ENCODE results near the gene CPXM2. TPM values are rescaled to one million over a fixed set of nuclear protein-coding genes. Genes with fewer than 3 reads are reported as not detected.

Gene CPXM2
- total RNA-seq (2021; ENCODE audit: unreplicated experiment) (not detected), Bru-seq, nascent RNA (percentile 7 among the genes with signal in this experiment), BruChase-seq, experiment 1, labeled RNA remaining after a 2-hour chase (percentile 1 among the genes with signal in this experiment), BruChase-seq, experiment 2, labeled RNA remaining after a 6-hour chase (percentile 3 among the genes with signal in this experiment)
- polyA plus RNA-seq (2012; ENCODE audit: insufficient read length): not detected
- long read RNA-seq: 0 reads

DNA sequence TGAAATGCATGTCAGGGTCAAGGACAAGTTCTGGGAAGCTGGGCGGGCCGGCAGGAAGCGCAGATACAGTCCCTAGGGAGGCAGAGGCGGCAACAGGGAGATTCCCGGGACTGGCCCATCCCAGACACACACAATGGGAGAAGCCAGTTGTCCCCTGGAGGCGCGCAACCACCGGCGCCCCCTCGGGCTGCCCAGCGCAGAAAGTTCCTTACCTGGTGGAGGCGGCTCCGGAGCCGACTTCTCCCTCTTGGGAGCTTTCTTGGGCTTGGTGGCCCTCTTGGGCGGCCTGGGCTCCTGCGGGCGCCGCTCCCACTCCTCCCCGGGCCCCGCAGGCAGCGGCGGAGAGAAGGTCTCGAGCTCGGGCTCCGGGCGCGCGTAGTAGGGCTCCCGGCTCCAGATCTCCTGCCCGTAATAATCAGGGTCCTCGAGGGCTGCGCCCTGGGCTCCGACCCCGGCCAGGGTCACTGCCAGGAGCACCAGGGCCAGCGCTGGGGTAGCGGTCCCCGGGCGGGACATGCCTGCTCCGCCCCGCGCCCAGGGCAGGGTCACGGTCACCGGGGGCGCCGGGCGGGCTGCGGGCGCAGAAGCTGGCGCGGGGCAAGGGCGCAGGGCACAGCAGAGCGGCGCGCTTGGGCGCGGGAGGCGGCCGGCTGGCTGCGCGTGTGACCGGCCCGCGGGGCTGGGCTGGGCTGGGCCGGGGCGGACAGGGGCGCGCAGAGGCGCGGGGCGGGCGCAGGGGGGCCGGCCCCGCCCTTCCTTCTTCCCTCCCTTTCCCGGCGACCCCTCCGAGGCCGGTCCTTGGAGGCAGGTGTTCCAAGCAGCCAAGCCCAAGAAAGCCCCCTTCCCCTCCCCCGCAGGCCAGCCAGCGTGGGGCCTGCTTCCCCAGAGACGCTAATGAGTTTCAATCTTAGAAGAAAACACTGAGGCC, at the start of gene CPXM2:
Gene CPXM2 (minus strand): TSS at position 664 of the 928 bp plus-strand sequence. CDS start 148 bp downstream, at position 516.
- in situ Hi-C loops (cut with HindIII; ENCODE audit: low pct_unique_long_range_greater_than_20kb, low sequenced_read_pairs) (no loop called here), intact Hi-C loops (cut with micrococcal nuclease; ENCODE audit: unreplicated experiment) (no loop called here)
- Histone ChIP-seq H3K4me1 (ENCODE audit: control insufficient read depth, insufficient read depth, low read length) (no peaks in the 10 kb centered on the region), H3K36me3 (ENCODE audit: control insufficient read depth, insufficient read depth, low read length) (no peaks in the 10 kb centered on the region), H3K27me3 (ENCODE audit: control insufficient read depth, insufficient read depth, low read length) (peaks cover 9% of the 10 kb centered on the region), H3K27ac (ENCODE audit: low read length) (no peak within 1 kb of the TSS), H3K4me3 (ENCODE audit: low read depth in 2 of 2, low read length in 2 of 2) (no peak within 1 kb of the TSS), H3K9me3 (ENCODE audit: control insufficient read depth, insufficient read depth, low read depth, low read length) (no peaks in the 10 kb centered on the region)
- ATAC-seq: no peak
- no peak for DNase-seq (ENCODE audit: low read depth, low spot score)
- ChIA-PET POLR2A (no interaction called here), CTCF (no interaction called here)
- TF ChIP-seq CTCF (IDR thresholded peaks at IDR 0.05): no peak
- no peak for TF ChIP-seq SIN3A (IDR thresholded peaks at IDR 0.05; ENCODE audit: borderline replicate concordance, insufficient read depth, low read depth, low read length)
- TF ChIP-seq TCF7L2 (IDR thresholded peaks at IDR 0.05; ENCODE audit: low read depth, low read length): no peak
- TF ChIP-seq, protein P1, sequence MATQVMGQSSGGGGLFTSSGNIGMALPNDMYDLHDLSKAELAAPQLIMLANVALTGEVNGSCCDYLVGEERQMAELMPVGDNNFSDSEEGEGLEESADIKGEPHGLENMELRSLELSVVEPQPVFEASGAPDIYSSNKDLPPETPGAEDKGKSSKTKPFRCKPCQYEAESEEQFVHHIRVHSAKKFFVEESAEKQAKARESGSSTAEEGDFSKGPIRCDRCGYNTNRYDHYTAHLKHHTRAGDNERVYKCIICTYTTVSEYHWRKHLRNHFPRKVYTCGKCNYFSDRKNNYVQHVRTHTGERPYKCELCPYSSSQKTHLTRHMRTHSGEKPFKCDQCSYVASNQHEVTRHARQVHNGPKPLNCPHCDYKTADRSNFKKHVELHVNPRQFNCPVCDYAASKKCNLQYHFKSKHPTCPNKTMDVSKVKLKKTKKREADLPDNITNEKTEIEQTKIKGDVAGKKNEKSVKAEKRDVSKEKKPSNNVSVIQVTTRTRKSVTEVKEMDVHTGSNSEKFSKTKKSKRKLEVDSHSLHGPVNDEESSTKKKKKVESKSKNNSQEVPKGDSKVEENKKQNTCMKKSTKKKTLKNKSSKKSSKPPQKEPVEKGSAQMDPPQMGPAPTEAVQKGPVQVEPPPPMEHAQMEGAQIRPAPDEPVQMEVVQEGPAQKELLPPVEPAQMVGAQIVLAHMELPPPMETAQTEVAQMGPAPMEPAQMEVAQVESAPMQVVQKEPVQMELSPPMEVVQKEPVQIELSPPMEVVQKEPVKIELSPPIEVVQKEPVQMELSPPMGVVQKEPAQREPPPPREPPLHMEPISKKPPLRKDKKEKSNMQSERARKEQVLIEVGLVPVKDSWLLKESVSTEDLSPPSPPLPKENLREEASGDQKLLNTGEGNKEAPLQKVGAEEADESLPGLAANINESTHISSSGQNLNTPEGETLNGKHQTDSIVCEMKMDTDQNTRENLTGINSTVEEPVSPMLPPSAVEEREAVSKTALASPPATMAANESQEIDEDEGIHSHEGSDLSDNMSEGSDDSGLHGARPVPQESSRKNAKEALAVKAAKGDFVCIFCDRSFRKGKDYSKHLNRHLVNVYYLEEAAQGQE (IDR thresholded peaks at IDR 0.05; ENCODE audit: insufficient read depth in 1 of 2, low read depth in 2 of 2, low read length in 1 of 2): no peak
- TF ChIP-seq POLR2AphosphoS5 (IDR thresholded peaks at IDR 0.05; ENCODE audit: low read depth, low read length): no peak
- no TSS peak for BruUV-seq (replicated peaks)

GRCh38 chr10:123939591-123939990, 48.0 kb upstream of the CPXM2 start:
- in situ Hi-C loops (cut with HindIII; ENCODE audit: low pct_unique_long_range_greater_than_20kb, low sequenced_read_pairs): no loop called here
- DNase-seq (ENCODE audit: low read depth, low spot score) (no peak), ATAC-seq (no peak)
- no peaks in the 10 kb centered on the region for H3K36me3 ChIP-seq (ENCODE audit: control insufficient read depth, insufficient read depth, low read length)
- ChIA-PET POLR2A (no interaction called here), CTCF (no interaction called here)
- intact Hi-C loops (cut with micrococcal nuclease; ENCODE audit: unreplicated experiment): no loop called here
- no TSS peak for BruUV-seq (replicated peaks)
- H3K27me3 ChIP-seq (ENCODE audit: control insufficient read depth, insufficient read depth, low read length): no peaks in the 10 kb centered on the region
- H3K4me1 ChIP-seq (ENCODE audit: control insufficient read depth, insufficient read depth, low read length): no peaks in the 10 kb centered on the region
- no peaks in the 10 kb centered on the region for H3K9me3 ChIP-seq (ENCODE audit: control insufficient read depth, insufficient read depth, low read depth, low read length)
- no peak overlapping the region for H3K4me3 ChIP-seq (ENCODE audit: low read depth in 2 of 2, low read length in 2 of 2)
- TF ChIP-seq POLR2AphosphoS5 (IDR thresholded peaks at IDR 0.05; ENCODE audit: low read depth, low read length) (no peak), SIN3A (IDR thresholded peaks at IDR 0.05; ENCODE audit: borderline replicate concordance, insufficient read depth, low read depth, low read length) (no peak), TCF7L2 (IDR thresholded peaks at IDR 0.05; ENCODE audit: low read depth, low read length) (no peak), CTCF (IDR thresholded peaks at IDR 0.05) (no peak)
- TF ChIP-seq, protein P1 (IDR thresholded peaks at IDR 0.05; ENCODE audit: insufficient read depth in 1 of 2, low read depth in 2 of 2, low read length in 1 of 2): no peak
- H3K27ac ChIP-seq (ENCODE audit: low read length): no peak overlapping the region

All from Panc1 (cell line).